Tibial artery (tissue), 4 donors: Measurements from ENCODE around the gene LEMD2.
"Not testable (repeated sequence)": the region's sequence is repeated elsewhere in the genome, so short reads cannot be mapped to it uniquely, and the experiment has no call there.

Source experiments
- DNase-seq, 2 donors: peaks; one replicate each; pipeline ENCODE4 v3.0.0-alpha.2; 2019
- H3K27ac ChIP-seq, 2 donors: fragments of 200-600 bp; sonication (generic) in 1 of 2; 1 replicate in 1 of 2; 2 replicates in 1 of 2; pipeline ENCODE4 v1.5.1; 2018 to 2019; ENCODE audit warnings: mild to moderate bottlenecking in 1 of 2
- H3K27me3 ChIP-seq, 2 donors: fragments of 200-600 bp; sonication (generic) in 1 of 2; one replicate each; pipeline versions ENCODE4 v1.5.1 to v1.6.0; 2016 to 2019
- H3K36me3 ChIP-seq, 3 donors: fragments of 200-600 bp; sonication (generic) in 2 of 3; one replicate each; pipeline ENCODE4 v1.5.1; 2016 to 2019; ENCODE audit warnings: mild to moderate bottlenecking in 2 of 3
- H3K4me1 ChIP-seq, 4 donors: fragments of 200-600 bp; sonication (generic) in 2 of 4; 1 replicate in 3 of 4; 2 replicates in 1 of 4; pipeline ENCODE4 v1.5.1; 2016 to 2019
- H3K4me3 ChIP-seq, 2 donors: fragments of 200-600 bp; sonication (generic) in 1 of 2; 1 replicate in 1 of 2; 2 replicates in 1 of 2; pipeline ENCODE4 v1.5.1; 2018 to 2019; ENCODE audit warnings: mild to moderate bottlenecking in 2 of 2
- H3K9me3 ChIP-seq, 3 donors: fragments of 200-600 bp; sonication (generic) in 1 of 3; one replicate each; pipeline ENCODE4 v1.5.1; 2016 to 2019
- CTCF ChIP-seq, 2 experiments: fragments of 200-600 bp in 1 of 2; fragments of 450-650 bp in 1 of 2; IDR thresholded peaks; one replicate each; pipeline ENCODE4 v1.5.1; 2017 to 2019; ENCODE audit warnings: antibody characterized with exemption in 2 of 2, mild to moderate bottlenecking in 1 of 2, moderate library complexity in 1 of 2
- intact Hi-C: fragments of 100-400 bp; cut with DNase I; formaldehyde crosslinking; loops from one replicate; pipeline ENCODE4 v1.15.0; 2023; ENCODE audit warnings: low total_unique reads

Gene LEMD2

GRCh38 chr6:33833599-33833998 is 44.7 kb upstream of the LEMD2 start:
- intact Hi-C loops, result no loop called here
- TF ChIP-seq CTCF (IDR thresholded peaks at IDR 0.05), result no peak
- Histone ChIP-seq H3K9me3 (peaks cover 0 to 8% (median 4%) of the 10 kb centered on the region in 3 donors), H3K27me3 (peaks cover 0 to 41% of the 10 kb centered on the region in 2 donors), H3K4me3 (no peak overlapping the region), H3K4me1 (peaks cover 0 to 8% (median 0%) of the 10 kb centered on the region in 4 donors), H3K36me3 (no peaks in the 10 kb centered on the region), H3K27ac (no peak overlapping the region)
- no peak for DNase-seq

GRCh38 chr6:33832831-33833230 is 43.9 kb upstream of the LEMD2 start:
- DNase-seq, H3K9me3 ChIP-seq, intact Hi-C loops, H3K4me3 ChIP-seq, H3K36me3 ChIP-seq, H3K27ac ChIP-seq: not testable (repeated sequence)
- H3K27me3 ChIP-seq, result peaks cover 0 to 46% of the 10 kb centered on the region in 2 donors
- H3K4me1 ChIP-seq, result peaks cover 0 to 12% (median 0%) of the 10 kb centered on the region in 4 donors

GRCh38 chr6:33831725-33832124 is 42.8 kb upstream of the LEMD2 start:
- Histone ChIP-seq H3K27me3 (peaks cover 0 to 47% of the 10 kb centered on the region in 2 donors), H3K4me1 (peaks cover 0 to 12% (median 0%) of the 10 kb centered on the region in 4 donors)
- intact Hi-C loops, H3K27ac ChIP-seq, H3K36me3 ChIP-seq, DNase-seq, H3K4me3 ChIP-seq, H3K9me3 ChIP-seq: not testable (repeated sequence)

GRCh38 chr6:33830635-33831240 is 41.8 kb upstream of the LEMD2 start:
- DNase-seq, result no peak
- no peaks in the 10 kb centered on the region for H3K9me3 ChIP-seq
- no peak overlapping the region for H3K4me3 ChIP-seq
- peaks cover 0 to 52% of the 10 kb centered on the region in 2 donors for H3K27me3 ChIP-seq
- H3K4me1 ChIP-seq, result peaks cover 0 to 12% (median 0%) of the 10 kb centered on the region in 4 donors
- H3K27ac ChIP-seq, result no peak overlapping the region
- intact Hi-C loops, result no loop called here
- H3K36me3 ChIP-seq, result no peaks in the 10 kb centered on the region
- no peak for TF ChIP-seq CTCF (IDR thresholded peaks at IDR 0.05)

- TF ChIP-seq CTCF (IDR thresholded peaks at IDR 0.05), result no peak
- peaks cover 0 to 51% of the 10 kb centered on the region in 2 donors for H3K27me3 ChIP-seq
- intact Hi-C loops, result no loop called here
- no peak overlapping the region for H3K4me3 ChIP-seq
- peaks cover 0 to 17% (median 0%) of the 10 kb centered on the region in 4 donors for H3K4me1 ChIP-seq
- H3K27ac ChIP-seq, result no peak overlapping the region
- H3K36me3 ChIP-seq, result no peaks in the 10 kb centered on the region
- DNase-seq, result no peak
- H3K9me3 ChIP-seq, result no peaks in the 10 kb centered on the region
Observed at GRCh38 chr6:33828764-33829731, 40.1 kb upstream of the LEMD2 start.

GRCh38 chr6:33828452-33828763 is 39.5 kb upstream of the LEMD2 start:
- H3K27me3 ChIP-seq, result peaks cover 0 to 51% of the 10 kb centered on the region in 2 donors
- intact Hi-C loops, result no loop called here
- H3K9me3 ChIP-seq, result no peaks in the 10 kb centered on the region
- H3K4me1 ChIP-seq, result peaks cover 0 to 17% (median 0%) of the 10 kb centered on the region in 4 donors
- H3K36me3 ChIP-seq, result no peaks in the 10 kb centered on the region
- no peak for DNase-seq
- no peak overlapping the region for H3K27ac ChIP-seq
- H3K4me3 ChIP-seq, result no peak overlapping the region
- no peak for TF ChIP-seq CTCF (IDR thresholded peaks at IDR 0.05)
